ENCODE data around the gene WDR19. TPM values are rescaled to one million over a fixed set of nuclear protein-coding genes. Genes with fewer than 3 reads are reported as not detected.

Gene WDR19
- total RNA-seq, 1 donor from 2014 or later = 55.7 TPM

DNA sequence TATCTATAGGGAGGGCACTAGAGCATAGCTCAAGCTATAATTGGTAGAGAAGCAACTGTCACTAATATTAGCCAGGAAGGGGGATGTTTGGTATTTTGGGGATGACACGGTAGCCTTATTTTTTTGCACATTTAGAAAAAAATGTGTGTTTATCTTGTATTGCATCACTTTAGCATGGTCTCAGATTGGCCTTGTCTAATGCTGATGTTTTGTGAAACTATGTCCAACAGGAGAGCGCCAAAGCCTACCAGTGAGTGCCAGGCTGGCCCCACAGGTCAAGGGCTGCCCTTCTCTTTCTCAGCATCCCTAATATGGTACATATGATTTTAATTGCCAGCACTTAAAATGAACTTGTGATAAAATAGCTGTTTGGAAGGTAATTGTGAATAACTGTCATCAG is 24.8 kb upstream of the WDR19 start:
- Mint-ChIP-seq H3K9me3 (no peaks in the 10 kb centered on the region), H3K36me3 (no peaks in the 10 kb centered on the region), H3K4me3 (no peak overlapping the region), H3K27ac (no peak overlapping the region), H3K4me1 (no peaks in the 10 kb centered on the region), H3K27me3 (ENCODE audit: low read depth) (no peaks in the 10 kb centered on the region)
- no peak for DNase-seq (ENCODE audit: low spot score in 2 of 2, unreplicated experiment in 2 of 2)
- TF ChIP-seq, protein P1, sequence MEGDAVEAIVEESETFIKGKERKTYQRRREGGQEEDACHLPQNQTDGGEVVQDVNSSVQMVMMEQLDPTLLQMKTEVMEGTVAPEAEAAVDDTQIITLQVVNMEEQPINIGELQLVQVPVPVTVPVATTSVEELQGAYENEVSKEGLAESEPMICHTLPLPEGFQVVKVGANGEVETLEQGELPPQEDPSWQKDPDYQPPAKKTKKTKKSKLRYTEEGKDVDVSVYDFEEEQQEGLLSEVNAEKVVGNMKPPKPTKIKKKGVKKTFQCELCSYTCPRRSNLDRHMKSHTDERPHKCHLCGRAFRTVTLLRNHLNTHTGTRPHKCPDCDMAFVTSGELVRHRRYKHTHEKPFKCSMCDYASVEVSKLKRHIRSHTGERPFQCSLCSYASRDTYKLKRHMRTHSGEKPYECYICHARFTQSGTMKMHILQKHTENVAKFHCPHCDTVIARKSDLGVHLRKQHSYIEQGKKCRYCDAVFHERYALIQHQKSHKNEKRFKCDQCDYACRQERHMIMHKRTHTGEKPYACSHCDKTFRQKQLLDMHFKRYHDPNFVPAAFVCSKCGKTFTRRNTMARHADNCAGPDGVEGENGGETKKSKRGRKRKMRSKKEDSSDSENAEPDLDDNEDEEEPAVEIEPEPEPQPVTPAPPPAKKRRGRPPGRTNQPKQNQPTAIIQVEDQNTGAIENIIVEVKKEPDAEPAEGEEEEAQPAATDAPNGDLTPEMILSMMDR (IDR thresholded peaks at IDR 0.05; ENCODE audit: unreplicated experiment) = no peak

DNA sequence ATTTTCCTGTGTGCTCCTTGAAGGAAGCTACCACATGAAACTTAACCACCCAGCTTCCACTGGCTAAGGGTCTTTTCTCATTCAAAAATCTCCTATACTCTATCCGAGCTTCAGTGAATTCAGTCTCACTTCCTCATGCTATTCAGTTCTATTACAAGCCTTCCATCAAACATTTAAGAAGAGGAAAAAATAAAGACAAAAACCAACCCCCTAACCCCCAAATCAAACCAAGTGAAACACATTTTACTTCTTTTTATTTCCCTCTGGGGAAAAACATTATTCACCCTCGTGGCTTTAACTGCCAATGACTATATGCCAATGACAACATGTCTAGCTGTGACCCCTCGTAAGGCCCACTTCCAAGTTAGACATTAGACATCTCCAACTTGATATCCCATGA is 16.2 kb upstream of the WDR19 start:
- DNase-seq (ENCODE audit: low spot score in 2 of 2, unreplicated experiment in 2 of 2) = no peak
- Mint-ChIP-seq H3K27me3 (ENCODE audit: low read depth) (no peaks in the 10 kb centered on the region), H3K36me3 (no peaks in the 10 kb centered on the region), H3K4me3 (no peak overlapping the region), H3K9me3 (peaks cover 9% of the 10 kb centered on the region), H3K4me1 (no peaks in the 10 kb centered on the region), H3K27ac (no peak overlapping the region)
- TF ChIP-seq, protein P1 (IDR thresholded peaks at IDR 0.05; ENCODE audit: unreplicated experiment) = no peak

DNA sequence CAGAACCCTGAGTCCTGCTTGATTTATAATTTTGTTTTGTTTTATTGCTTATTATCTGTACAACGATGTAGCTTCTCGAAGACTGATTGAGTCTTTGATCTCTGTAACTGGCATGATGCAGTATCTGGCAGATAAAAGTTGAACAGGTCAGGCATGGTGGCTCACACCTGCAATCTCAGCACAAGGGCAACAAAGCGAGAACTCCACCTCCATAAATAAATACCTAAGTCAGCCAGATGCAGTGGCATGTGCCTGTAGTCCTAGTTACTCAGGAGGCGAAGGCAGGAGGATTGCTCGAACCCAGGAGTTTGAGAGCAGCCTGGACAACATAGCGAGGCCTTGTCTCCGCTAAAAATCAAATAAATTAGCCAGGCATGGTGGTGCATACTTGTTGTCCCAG is 15.7 kb upstream of the WDR19 start:
- Mint-ChIP-seq H3K4me3 (no peak overlapping the region), H3K27ac (no peak overlapping the region), H3K36me3 (no peaks in the 10 kb centered on the region), H3K9me3 (peaks cover 12% of the 10 kb centered on the region), H3K27me3 (ENCODE audit: low read depth) (no peaks in the 10 kb centered on the region), H3K4me1 (no peaks in the 10 kb centered on the region)
- TF ChIP-seq, protein P1 (IDR thresholded peaks at IDR 0.05; ENCODE audit: unreplicated experiment) = no peak
- no peak for DNase-seq (ENCODE audit: low spot score in 2 of 2, unreplicated experiment in 2 of 2)

DNA sequence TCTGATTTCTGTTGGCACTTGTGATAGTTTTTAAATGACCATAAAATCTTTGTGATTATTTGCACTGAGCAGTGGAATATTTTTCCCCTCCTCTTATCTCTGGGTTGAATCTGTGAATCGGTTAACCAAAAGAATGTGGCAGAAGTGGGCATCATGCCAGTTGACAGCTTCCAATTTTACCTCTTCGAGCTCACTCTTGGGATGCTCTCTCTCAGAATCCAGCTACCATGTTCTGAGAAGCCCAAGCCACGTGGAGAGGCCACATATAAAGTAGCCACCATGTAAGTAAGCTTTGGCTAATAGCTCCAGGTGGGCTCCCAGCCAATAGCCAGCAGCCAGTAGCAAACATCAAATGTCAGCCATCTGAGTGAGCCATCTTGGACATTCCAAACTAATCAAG is 12.9 kb upstream of the WDR19 start:
- peaks cover 19% of the 10 kb centered on the region for H3K27me3 Mint-ChIP-seq (ENCODE audit: low read depth)
- no peaks in the 10 kb centered on the region for H3K4me1 Mint-ChIP-seq
- H3K9me3 Mint-ChIP-seq = peaks cover 19% of the 10 kb centered on the region
- DNase-seq (ENCODE audit: low spot score in 2 of 2, unreplicated experiment in 2 of 2) = no peak
- TF ChIP-seq, protein P1 (IDR thresholded peaks at IDR 0.05; ENCODE audit: unreplicated experiment) = no peak
- H3K27ac Mint-ChIP-seq = no peak overlapping the region
- H3K4me3 Mint-ChIP-seq = no peak overlapping the region
- no peaks in the 10 kb centered on the region for H3K36me3 Mint-ChIP-seq

DNA sequence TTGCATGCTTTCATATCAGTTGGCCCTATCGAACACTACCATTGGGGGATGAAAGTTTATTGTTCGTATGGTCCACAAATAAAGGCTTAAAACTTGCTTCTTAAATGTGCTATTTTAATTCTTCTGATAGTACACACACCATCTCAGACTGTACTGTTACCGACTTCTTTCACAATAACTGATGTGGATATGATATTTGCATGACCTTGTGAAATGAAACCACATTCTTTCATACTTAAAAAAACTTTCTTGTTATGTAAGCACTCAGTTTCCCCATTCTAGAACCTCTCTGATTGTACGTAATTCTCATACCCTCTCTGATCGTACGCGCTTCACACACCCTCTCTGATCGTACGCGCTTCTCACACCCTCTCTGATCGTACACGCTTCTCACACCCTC is 12.0 kb upstream of the WDR19 start:
- DNase-seq (ENCODE audit: low spot score in 2 of 2, unreplicated experiment in 2 of 2) = no peak
- peaks cover 19% of the 10 kb centered on the region for H3K9me3 Mint-ChIP-seq
- TF ChIP-seq, protein P1 (IDR thresholded peaks at IDR 0.05; ENCODE audit: unreplicated experiment) = no peak

DNA sequence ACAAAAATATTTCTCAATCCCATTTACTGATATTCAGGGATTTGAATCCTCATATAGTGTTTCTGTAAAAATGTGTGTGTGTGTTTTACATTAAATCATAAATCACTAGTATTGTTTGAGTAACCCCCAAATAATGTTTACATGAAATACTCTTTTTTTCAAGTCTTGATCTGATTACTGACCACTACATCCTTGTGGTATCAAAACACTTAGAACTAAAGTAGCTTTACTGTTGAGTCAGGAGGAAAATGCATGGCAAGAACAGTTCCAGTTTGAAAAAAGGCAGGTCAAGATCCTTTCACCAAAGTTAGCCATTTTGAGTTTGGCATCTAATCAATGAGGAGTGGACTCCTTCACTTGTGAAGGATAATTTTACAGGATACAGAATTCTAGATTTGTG is 3.6 kb upstream of the WDR19 start:
- Mint-ChIP-seq H3K4me3 (no peak overlapping the region), H3K27me3 (ENCODE audit: low read depth) (peaks cover 25% of the 10 kb centered on the region), H3K36me3 (no peaks in the 10 kb centered on the region), H3K9me3 (no peaks in the 10 kb centered on the region), H3K27ac (no peak overlapping the region), H3K4me1 (peaks cover 8% of the 10 kb centered on the region)
- TF ChIP-seq, protein P1 (IDR thresholded peaks at IDR 0.05; ENCODE audit: unreplicated experiment) = no peak
- no peak for DNase-seq (ENCODE audit: low spot score in 2 of 2, unreplicated experiment in 2 of 2)

More for the DNA sequence above, 12.0 kb upstream of the WDR19 start:
- Mint-ChIP-seq H3K4me1 (no peaks in the 10 kb centered on the region), H3K27ac (no peak overlapping the region), H3K4me3 (no peak overlapping the region), H3K36me3 (no peaks in the 10 kb centered on the region), H3K27me3 (ENCODE audit: low read depth) (peaks cover 27% of the 10 kb centered on the region)
